ENCODE results near the gene PRTN3.
"Not testable (repeated sequence)": the region's sequence is repeated elsewhere in the genome, so short reads cannot be mapped to it uniquely, and the experiment has no call there.

PRTN3 gene

DNA sequence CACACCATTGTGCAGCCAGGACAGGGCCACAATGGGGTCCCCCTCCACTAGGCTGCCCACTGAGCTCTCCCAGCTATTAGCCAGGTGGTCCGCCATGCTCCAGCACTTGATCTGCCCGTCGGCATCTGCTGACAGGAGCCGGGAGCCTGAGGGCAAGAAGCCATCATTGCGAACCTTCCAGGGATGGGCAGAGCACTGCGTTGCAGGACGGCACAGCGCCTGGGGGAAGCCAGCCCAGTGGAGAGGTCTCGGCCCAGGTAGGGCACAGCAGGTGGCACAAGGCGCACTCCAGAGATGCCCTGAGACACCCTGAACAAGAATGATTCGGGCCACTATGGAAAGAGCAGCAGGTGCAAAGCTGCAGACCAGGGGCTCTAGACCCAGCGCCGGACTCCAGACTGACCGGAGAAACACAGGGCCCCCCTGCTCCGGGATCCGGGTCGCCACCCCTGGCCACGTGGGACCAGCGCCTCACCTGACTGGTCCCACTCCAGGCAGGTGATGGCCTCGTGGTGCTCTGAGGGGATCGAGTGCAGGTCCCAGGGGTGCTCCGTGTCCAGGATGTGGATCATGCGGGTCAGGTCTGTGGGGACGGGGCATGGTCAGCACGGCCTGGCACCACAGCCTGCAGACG is 49.0 kb downstream of the PRTN3 start:
- no peak overlapping the region for H3K4me3 ChIP-seq (replicated peaks in 1 of 2; ENCODE audit: low read depth in 2 of 2, low read length in 2 of 2)
- TF ChIP-seq, protein P1, sequence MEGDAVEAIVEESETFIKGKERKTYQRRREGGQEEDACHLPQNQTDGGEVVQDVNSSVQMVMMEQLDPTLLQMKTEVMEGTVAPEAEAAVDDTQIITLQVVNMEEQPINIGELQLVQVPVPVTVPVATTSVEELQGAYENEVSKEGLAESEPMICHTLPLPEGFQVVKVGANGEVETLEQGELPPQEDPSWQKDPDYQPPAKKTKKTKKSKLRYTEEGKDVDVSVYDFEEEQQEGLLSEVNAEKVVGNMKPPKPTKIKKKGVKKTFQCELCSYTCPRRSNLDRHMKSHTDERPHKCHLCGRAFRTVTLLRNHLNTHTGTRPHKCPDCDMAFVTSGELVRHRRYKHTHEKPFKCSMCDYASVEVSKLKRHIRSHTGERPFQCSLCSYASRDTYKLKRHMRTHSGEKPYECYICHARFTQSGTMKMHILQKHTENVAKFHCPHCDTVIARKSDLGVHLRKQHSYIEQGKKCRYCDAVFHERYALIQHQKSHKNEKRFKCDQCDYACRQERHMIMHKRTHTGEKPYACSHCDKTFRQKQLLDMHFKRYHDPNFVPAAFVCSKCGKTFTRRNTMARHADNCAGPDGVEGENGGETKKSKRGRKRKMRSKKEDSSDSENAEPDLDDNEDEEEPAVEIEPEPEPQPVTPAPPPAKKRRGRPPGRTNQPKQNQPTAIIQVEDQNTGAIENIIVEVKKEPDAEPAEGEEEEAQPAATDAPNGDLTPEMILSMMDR (IDR thresholded peaks at IDR 0.05; ENCODE audit: low read depth, low read length) = no peak
- no peak for DNase-seq (ENCODE audit: low read depth in 2 of 2)

DNA sequence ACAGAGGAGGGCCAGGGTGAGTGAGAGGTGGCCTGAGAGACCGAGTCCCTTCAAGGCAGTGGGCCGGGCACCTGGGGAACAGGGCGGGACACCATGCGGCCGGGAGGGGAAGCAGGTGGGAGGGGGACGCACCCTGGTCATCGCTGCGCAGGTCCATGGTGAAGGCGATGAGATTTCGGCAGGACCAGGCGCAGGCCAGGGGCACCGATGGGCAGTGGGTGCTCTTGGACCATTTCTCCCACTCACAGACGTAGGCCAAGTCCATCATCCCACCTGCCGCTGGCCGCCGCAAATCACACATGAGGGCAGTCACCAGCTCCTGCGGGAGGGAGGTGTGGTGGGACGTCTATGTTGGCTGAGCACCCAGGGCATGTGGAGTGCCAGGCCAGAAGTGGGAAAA is 50.0 kb downstream of the PRTN3 start:
- TF ChIP-seq, protein P1 (IDR thresholded peaks at IDR 0.05; ENCODE audit: low read depth, low read length) = no peak
- no peak for DNase-seq (ENCODE audit: low read depth in 2 of 2)
- H3K4me3 ChIP-seq (replicated peaks in 1 of 2; ENCODE audit: low read depth in 2 of 2, low read length in 2 of 2) = no peak overlapping the region

DNA sequence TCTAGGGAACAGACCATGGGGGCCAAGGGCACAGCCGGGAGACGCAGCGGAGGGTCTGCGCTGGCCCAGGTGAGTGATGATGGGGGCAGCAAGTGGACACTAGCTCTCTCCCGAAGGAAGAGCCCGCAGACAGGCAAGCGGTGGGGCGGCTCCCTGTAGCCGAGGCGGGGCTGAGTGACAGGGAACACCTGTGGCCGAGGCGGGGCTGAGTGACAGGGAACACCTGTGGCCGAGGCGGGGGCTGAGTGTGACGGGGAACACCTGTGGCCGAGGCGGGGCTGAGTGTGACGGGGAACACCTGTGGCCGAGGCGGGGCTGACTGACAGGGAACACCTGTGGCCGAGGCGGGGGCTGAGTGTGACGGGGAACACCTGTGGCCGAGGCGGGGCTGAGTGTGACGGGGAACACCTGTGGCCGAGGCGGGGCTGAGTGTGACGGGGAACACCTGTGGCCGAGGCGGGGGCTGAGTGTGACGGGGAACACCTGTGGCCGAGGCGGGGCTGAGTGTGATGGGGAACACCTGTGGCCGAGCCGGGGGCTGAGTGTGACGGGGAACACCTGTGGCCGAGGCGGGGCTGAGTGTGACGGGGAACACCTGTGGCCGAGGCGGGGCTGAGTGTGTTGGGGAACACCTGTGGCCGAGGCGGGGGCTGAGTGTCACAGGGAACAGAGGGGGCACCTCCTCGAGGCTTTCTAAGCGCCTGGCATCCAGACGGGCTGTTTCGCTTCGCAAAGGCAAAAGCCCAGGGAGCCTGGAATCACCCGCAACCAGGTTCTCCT is 50.8 kb downstream of the PRTN3 start:
- H3K4me3 ChIP-seq (replicated peaks in 1 of 2; ENCODE audit: low read depth in 2 of 2, low read length in 2 of 2) = peak overlapping the region; percentile 77 to 83
- not testable (repeated sequence) for DNase-seq (ENCODE audit: low read depth in 2 of 2)

DNA sequence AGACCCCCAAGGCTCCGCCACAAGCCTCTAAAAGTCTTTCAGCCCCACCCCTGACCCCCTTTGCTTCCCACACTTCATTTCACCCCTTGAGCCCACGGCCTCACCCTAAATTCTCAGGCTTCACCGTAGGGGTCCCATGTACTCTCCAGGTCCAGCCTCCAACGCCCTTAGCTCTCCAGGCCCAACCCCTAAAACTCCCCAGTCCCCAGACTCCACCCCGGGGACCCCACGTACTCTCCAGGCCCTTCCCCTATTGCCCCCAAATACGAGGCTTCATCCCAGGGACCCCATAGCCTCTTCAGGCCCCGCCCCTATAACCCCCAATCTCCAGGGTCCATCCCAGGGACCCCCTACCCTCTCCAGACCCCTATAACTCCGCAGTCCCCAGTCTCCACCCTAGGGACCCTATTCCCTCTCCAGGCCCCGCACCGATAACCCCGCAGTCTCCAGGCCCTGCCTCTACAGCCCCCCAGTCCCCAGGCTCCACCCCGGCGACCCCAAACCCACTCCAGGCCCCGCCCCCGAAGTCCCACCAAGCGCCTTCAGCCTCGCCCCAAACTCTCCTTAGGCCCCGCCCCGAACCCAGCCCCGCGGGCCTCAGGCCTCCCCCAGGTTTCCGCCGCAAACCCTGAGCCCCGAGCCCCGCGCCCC is 51.6 kb downstream of the PRTN3 start:
- peak overlapping the region; percentile 77 to 83 for H3K4me3 ChIP-seq (replicated peaks in 1 of 2; ENCODE audit: low read depth in 2 of 2, low read length in 2 of 2)
- no peak for DNase-seq (ENCODE audit: low read depth in 2 of 2)
- TF ChIP-seq, protein P1 (IDR thresholded peaks at IDR 0.05; ENCODE audit: low read depth, low read length) = no peak

DNA sequence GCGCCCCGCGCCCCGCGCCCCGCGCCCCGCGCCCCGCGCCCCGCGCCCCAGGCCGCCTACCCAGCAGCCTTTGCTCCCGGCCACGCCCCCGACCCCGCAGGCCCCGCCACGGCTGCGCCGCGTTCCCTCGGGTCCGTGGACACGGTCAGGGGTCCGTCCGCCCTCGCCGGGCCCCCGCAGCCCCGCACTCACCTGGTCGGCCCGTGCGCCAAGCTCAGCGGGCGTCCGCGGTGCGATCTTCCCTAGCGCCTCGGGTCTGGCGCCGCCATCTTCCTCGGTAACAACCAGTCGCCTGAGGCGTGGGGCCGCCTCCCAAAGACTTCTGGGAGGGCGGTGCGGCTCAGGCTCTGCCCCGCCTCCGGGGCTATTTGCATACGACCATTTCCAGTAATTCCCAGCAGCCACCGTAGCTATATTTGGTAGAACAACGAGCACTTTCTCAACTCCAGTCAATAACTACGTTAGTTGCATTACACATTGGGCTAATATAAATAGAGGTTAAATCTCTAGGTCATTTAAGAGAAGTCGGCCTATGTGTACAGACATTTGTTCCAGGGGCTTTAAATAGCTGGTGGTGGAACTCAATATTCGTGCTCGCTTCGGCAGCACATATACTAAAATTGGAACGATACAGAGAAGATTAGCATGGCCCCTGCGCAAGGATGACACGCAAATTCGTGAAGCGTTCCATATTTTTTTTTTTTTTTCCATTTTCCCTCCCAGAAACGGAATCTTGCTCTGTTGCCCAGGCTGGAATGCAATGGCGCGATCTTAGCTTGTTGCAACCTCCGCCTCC is 52.3 kb downstream of the PRTN3 start, which contains the start of the genes MED16 and RNU6-9:
TSS of gene MED16 (minus strand) at position 294 of the 796 bp plus-strand sequence. CDS start 2,056 bp downstream, outside the sequence.
TSS of gene RNU6-9 (plus strand) at position 591 of the 796 bp plus-strand sequence.
- TF ChIP-seq, protein P1 (IDR thresholded peaks at IDR 0.05; ENCODE audit: low read depth, low read length) = no peak
- H3K4me3 ChIP-seq (replicated peaks in 1 of 2; ENCODE audit: low read depth in 2 of 2, low read length in 2 of 2) = peak within 1 kb of the TSS; percentile 77 to 83
- DNase-seq (ENCODE audit: low read depth in 2 of 2) = peak; percentile 95 to 96

DNA sequence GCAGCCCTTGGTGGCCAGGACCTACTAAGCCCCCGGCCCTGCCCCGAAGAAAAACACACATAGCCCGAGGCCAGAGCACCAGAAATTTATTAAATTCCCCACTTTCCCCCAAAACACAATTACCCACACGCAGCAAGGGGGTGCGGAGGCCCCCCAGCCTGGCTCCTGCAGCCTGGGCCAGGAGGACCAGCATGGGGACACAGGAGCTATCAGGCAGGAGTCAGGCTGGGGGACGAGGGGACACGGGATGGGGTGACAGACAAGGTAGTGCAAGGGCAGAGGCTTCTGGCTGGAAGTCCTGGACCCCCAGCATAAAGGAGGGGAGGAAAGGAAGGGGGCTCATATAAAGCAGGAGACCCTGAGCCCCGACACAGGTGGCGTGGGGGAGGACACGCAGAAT is 55.6 kb downstream of the PRTN3 start:
- TF ChIP-seq, protein P1 (IDR thresholded peaks at IDR 0.05; ENCODE audit: low read depth, low read length) = no peak
- H3K4me3 ChIP-seq (replicated peaks in 1 of 2; ENCODE audit: low read depth in 2 of 2, low read length in 2 of 2) = no peak overlapping the region
- DNase-seq (ENCODE audit: low read depth in 2 of 2) = no peak

Measured in cardiac fibroblast (primary cell).